Measurements from ENCODE around the gene UGT3A1.
"Not testable (repeated sequence)": the region's sequence is repeated elsewhere in the genome, so short reads cannot be mapped to it uniquely, and the experiment has no call there.

UGT3A1 gene

DNA sequence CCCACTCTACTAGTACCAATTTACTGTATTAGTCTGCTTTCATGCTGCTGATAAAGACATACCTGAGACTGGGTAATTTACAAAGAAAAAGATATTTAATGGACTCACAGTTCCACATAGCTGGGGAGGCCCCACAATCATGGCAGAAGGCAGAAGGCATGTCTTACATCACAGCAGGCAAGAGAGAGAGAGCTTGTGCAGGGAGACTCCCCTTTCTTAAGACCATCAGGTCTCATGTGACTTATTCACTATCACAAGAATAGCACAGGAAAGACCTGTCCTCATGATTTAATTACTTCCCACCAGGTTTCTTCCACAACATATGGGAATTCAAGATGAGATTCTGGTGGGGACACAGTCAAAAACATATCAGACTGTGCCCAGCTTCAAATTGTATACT is 11.5 kb downstream of the UGT3A1 start:
- DNase-seq, result no peak

DNA sequence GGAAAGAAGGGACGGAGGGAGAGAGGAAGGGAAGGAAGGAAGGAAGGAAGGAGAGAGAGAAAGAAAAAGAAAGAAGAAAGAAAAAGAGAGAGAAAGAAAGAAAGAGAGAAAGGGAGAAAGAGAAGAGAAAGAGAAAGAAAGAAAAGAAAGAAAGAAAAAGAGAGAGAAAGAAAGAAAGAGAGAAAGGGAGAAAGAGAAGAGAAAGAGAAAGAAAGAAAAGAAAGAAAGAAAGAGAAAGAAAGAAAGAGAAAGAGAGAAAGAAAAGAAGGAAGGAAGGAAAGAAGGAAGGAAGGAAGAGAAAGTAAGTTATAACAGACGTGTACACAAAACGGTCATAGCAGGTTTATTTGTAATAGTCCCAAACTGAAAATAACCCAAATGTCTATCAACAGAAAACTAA is 14.3 kb downstream of the UGT3A1 start:
- DNase-seq, result not testable (repeated sequence)

GRCh38 chr5:35974570-35974969 is 16.6 kb downstream of the UGT3A1 start:
- no peak for DNase-seq

DNA sequence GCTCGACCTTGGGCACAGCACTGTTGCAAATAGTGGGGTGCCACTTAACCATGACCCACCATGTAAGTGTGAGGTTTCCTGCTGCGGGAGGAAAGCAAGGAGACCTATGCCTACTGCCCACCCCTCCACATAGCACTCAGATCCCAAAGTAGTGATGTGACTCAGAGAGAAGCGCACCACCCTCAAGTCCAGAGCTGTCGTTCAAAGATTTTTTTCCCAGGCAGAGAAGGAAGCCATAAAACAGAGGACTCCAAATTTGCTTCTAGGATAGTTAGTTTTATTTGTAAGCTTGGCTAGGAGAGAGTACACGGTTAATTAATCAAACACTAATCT is 19.3 kb downstream of the UGT3A1 start:
- no peak for DNase-seq

GRCh38 chr5:35971186-35971877 is 19.9 kb downstream of the UGT3A1 start:
- DNase-seq, result no peak

- DNase-seq, result no peak
Measured at GRCh38 chr5:35963381-35963843, 27.8 kb downstream of the UGT3A1 start.

DNA sequence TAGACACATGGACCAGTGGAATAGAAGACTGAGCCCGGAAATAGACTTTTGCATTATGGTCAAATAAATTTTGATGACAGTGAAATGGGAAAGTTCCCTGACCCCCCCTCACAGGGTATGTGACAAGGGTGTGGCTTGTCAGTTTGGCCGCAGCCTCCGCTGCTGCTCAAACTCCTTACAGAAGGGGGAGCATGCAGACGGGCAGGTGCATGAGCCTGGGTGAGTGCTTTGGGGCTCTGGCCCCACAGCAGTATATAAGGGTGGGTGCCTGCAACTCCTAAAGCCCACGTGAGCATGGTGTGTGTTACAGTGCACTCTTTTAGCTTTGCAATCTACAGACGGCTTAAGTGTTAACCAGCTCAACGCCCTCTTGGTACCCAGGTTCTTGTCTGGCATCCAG is 30.9 kb downstream of the UGT3A1 start:
- no peak for DNase-seq

GRCh38 chr5:35956429-35956828 is 34.8 kb downstream of the UGT3A1 start:
- no peak for DNase-seq

DNA sequence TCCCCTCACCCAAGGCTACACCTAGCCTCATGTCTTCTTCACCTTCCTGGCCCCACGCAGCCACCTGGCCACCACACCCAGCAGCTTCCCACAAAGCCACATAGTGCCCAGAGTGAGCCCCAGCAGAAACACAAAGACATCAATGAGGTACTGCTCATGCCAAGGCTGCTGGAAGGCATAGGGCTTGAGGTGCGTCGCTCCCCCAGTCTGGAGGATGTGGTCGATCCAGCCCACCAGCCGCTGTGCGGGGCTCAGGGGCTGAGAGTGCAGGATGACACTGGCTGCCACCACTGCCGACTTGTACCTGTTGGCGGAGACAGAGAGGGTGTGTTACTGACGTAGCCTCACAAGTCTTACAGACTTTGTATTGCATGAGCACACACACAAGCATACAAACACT is 37.0 kb downstream of the UGT3A1 start:
- no peak for DNase-seq

- no peak for DNase-seq
Measured at GRCh38 chr5:35947085-35947484, 44.1 kb downstream of the UGT3A1 start.

GRCh38 chr5:35939639-35940038 is 51.6 kb downstream of the UGT3A1 start:
- DNase-seq, result no peak

- no peak for DNase-seq
Measured at GRCh38 chr5:35938568-35939227, 52.5 kb downstream of the UGT3A1 start, which contains the start of gene CAPSL. Gene CAPSL, minus strand, starts transcription at chr5:35938622. Its CDS starts 17,502 bp downstream, at chr5:35921120.

DNA sequence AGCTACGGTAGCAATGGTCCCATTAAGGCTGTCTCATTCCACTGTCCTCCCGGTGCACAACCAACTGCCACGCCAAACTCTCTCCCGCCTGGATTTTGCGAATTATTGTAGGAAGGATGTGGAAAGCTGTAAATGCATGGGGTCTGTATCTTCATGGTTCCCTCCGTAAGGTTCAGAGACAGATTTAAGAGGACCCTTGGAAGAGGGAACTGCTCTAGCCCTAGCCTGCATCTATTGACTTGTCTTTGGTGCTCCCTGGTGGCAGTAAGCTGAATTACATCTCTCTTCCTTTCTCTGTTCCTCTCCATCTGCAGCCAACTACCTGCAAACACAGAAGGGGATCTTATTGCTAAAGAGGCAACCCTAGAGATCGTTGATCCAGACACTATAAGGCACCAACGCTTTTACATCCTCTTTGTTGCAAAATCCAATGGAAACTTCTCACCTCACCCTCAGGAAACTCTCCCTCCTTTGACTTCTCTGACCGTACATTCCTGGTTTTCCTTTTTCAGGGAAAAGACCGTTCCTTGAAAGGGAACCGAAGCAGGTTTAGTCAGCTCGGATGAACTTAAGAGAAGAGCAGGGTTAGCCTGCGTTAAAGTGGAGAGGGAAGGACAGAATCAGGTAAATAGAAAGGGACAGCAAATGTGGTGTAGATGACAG is 64.7 kb downstream of the UGT3A1 start:
- peak in 4 of 5 donors; percentile 31 to 76 (median 58) for DNase-seq

GRCh38 chr5:35924950-35925722 is 66.1 kb downstream of the UGT3A1 start:
- peak; percentile 53 to 91 (median 72) for DNase-seq

DNA sequence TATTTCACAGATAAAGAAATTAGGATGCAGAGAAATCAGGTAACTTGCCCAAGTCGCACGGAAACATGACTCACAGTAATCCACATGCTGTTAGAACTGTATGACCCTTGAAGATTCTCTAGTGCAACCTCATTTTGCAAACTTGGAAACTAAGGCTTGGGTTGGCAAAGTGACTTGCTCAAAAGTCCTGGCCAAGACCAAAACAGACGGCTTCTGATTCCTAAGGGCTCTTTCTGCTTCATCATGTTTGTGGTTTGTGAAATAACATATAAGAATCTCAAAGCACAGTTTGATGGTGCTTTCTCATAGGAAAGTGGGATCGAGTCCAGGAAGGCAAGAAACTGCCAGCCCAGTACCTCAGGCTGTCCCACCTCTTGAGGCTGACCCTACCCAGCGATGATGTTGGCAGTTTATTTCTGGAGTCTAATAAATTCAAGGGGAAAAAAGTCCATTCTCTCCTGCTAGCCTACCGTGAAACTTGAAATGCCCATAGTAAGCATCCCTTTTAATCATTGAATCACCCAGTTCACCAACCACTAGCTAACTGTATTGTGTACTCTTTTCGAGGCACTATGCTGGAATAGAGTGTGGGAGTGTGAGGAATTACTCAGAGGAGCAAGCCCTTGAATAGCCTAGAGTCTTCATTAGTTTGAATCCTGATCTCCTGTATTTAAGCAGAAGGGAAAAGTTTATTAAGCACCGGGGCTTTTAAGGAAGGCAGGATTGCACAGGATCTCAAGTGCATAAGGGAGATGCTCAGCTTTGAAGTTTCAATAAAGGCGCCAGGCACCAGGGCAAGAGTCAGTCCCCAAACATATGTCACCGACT is 66.9 kb downstream of the UGT3A1 start:
- DNase-seq, result peak in 1 of 5 donors; percentile 43

GRCh38 chr5:35922468-35922867 is 68.7 kb downstream of the UGT3A1 start:
- DNase-seq, result no peak

GRCh38 chr5:35921930-35922329 is 69.3 kb downstream of the UGT3A1 start:
- peak in 1 of 5 donors; percentile 41 for DNase-seq

GRCh38 chr5:35920890-35921289 is 70.3 kb downstream of the UGT3A1 start:
- no peak for DNase-seq

DNA sequence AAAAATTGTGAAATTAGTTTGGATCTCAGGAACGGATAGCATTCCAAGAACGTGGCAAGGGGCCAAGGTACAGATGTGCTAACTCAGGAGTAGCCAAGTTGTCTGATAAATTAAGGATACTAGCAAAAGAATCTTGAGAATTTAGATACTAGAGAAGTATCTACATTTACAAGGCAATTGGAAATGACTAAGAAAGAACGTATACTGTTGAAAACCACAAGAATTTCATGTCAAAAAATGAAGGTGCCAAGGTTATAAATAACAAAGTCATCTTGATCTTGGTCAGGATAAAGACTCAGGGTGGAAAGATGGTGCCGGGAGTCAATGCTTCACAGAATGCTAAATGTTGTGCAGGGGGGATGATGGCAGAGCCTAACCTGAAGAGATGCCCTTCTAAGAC is 72.0 kb downstream of the UGT3A1 start:
- DNase-seq, result peak in 1 of 5 donors; percentile 64

DNA sequence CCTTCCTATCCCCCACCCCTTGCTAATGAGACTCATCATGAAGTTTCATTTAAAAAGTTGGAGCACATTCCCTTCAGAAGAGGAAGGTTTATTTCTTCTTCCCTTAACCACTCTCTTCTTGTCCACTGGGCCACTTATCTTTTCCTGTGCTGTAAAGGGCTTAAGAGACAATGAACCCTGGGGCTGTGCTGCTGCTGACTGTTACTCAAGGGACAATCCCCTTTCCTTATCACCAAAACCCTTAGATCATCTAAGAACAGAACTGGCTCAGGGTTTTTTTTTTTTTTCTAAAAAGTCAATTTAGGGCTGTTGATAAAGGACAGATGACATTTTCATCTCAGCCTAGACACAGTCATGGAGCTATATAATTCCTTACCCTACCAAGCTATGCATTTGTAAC is 82.4 kb downstream of the UGT3A1 start:
- DNase-seq, result no peak

GRCh38 chr5:35908228-35908627 is 83.0 kb downstream of the UGT3A1 start:
- DNase-seq, result no peak
